T-helper 17 cell (primary cell): ENCODE data around the gene KDM5B. TPM values are rescaled to one million over a fixed set of nuclear protein-coding genes. Genes with fewer than 3 reads are reported as not detected.
"Not testable (repeated sequence)": the region's sequence is repeated elsewhere in the genome, so short reads cannot be mapped to it uniquely, and the experiment has no call there.

Experiments used
- ATAC-seq: fragments of 150-1000 bp; cut with Tn5 transposase; 2 replicates; pipeline ENCODE4 v1.10.0; 2021; ENCODE audit warnings: mild to moderate bottlenecking, moderate library complexity
- DNase-seq, 3 donors: peaks; one replicate each; pipeline versions ENCODE4 v3.0.0 to v3.0.0-alpha.2; 2020 to 2021
- H3K9me3 ChIP-seq: one replicate; pipeline ENCODE4 v1.7.0; 2013; ENCODE audit warnings: low read length, mild to moderate bottlenecking; ENCODE audit not compliant: control insufficient read depth, poor library complexity, severe bottlenecking
- H3K27ac Mint-ChIP-seq: one replicate; pipeline ENCODE4 v1.8.0; 2022; ENCODE audit warnings: mild to moderate bottlenecking, moderate library complexity, mixed read lengths
- H3K27me3 Mint-ChIP-seq: one replicate; pipeline ENCODE4 v1.8.0; 2022; ENCODE audit warnings: mixed read lengths
- H3K36me3 Mint-ChIP-seq: one replicate; pipeline ENCODE4 v1.8.0; 2022; ENCODE audit warnings: low read depth, mixed read lengths
- H3K4me1 Mint-ChIP-seq: one replicate; pipeline ENCODE4 v1.8.0; 2022; ENCODE audit warnings: mild to moderate bottlenecking, mixed read lengths
- H3K4me3 Mint-ChIP-seq: one replicate; pipeline ENCODE4 v1.8.0; 2022; ENCODE audit warnings: mild to moderate bottlenecking, moderate library complexity, mixed read lengths
- total RNA-seq, 4 donors: library from RNA in 2 of 4; stranded (reverse) in 2 of 4; gene quantifications; one replicate each; pipeline ENCODE4 v1.2.3 and lab custom pipeline; 2022 to 2026

Gene KDM5B
- total RNA-seq, 2 donors from 2014 or later: 64.2 to 76.2 TPM

DNA sequence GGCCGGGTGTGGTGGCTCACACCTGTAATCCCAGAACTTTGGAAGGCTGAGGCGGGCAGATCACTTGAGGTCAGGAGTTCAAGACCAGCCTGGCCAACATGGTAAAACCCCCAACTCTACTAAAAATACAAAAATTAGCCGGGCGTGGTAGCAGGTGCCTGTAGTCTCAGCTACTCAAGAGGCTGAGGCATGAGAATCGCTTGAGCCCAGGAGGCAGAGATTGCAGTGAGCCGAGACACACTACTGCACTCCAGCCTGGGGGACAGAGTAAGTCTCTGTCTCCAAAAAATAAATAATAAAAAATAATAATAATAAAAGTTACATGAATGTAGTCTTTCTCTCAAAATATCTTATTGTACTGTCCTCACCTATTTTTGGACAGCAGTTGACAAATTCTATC, 13.3 kb downstream of the KDM5B start:
- not testable (repeated sequence) for H3K27ac Mint-ChIP-seq, H3K27me3 Mint-ChIP-seq, H3K36me3 Mint-ChIP-seq, ATAC-seq, H3K9me3 ChIP-seq, DNase-seq, H3K4me3 Mint-ChIP-seq
- peaks cover 24% of the 10 kb centered on the region for H3K4me1 Mint-ChIP-seq

GRCh38 chr1:202794051-202794740, 14.0 kb downstream of the KDM5B start:
- Mint-ChIP-seq H3K36me3 (no peaks in the 10 kb centered on the region), H3K27me3 (no peaks in the 10 kb centered on the region), H3K4me3 (no peak overlapping the region), H3K27ac (no peak overlapping the region), H3K4me1 (peaks cover 26% of the 10 kb centered on the region)
- ATAC-seq (no peak), DNase-seq (no peak)
- H3K9me3 ChIP-seq: no peaks in the 10 kb centered on the region

GRCh38 chr1:202791077-202791747, 17.0 kb downstream of the KDM5B start:
- H3K27ac Mint-ChIP-seq: no peak overlapping the region
- no peaks in the 10 kb centered on the region for H3K9me3 ChIP-seq
- no peaks in the 10 kb centered on the region for H3K36me3 Mint-ChIP-seq
- no peaks in the 10 kb centered on the region for H3K27me3 Mint-ChIP-seq
- H3K4me3 Mint-ChIP-seq: no peak overlapping the region
- peaks cover 13% of the 10 kb centered on the region for H3K4me1 Mint-ChIP-seq
- ATAC-seq (no peak), DNase-seq (no peak)

DNA sequence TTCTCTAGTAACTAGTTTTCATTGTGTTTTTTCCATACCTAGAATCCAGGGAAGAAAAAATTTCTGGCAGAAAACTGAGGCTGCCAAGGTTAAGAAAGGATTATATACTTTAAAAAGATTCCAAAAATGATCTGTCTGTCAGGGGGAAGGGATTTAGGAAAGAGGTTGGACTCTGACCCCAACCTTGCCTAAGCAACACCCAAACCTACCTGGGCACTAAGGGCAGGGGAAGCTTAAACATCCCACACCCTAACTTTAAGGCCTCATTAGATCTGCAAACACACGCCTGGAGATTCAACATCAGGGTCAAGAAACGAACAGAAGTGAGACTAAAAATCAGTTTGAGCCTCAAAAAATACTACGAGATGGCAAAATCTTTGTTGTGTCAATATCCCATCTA, 19.4 kb downstream of the KDM5B start:
- no peaks in the 10 kb centered on the region for H3K9me3 ChIP-seq
- no peak for DNase-seq
- Mint-ChIP-seq H3K4me3 (no peak overlapping the region), H3K4me1 (peaks cover 15% of the 10 kb centered on the region), H3K36me3 (no peaks in the 10 kb centered on the region), H3K27me3 (no peaks in the 10 kb centered on the region), H3K27ac (no peak overlapping the region)
- ATAC-seq: no peak

DNA sequence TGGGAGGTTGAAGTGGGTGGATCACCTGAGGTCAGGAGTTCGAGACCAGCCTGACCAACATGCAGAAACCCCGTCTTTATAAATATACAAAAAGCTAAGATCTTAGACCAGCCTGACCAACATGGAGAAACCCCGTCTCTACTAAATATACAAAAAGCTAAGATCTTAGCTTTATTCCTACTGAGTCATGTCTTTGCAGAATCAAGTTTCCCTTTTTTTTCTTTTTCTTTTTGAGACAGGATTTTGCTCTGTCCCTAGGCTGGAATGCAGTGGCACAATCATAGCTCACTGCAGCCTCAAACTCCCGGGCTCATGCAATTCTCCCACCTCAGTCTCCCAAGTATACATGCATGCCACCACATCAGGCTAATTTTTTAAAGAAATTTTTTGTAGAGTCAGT, 21.4 kb downstream of the KDM5B start:
- Mint-ChIP-seq H3K27ac (no peak overlapping the region), H3K36me3 (no peaks in the 10 kb centered on the region), H3K27me3 (no peaks in the 10 kb centered on the region), H3K4me1 (peaks cover 12% of the 10 kb centered on the region), H3K4me3 (no peak overlapping the region)
- ATAC-seq (no peak), DNase-seq (no peak)
- no peaks in the 10 kb centered on the region for H3K9me3 ChIP-seq

- DNase-seq: no peak
- H3K4me3 Mint-ChIP-seq: no peak overlapping the region
- H3K27me3 Mint-ChIP-seq: no peaks in the 10 kb centered on the region
- no peak overlapping the region for H3K27ac Mint-ChIP-seq
- H3K4me1 Mint-ChIP-seq: peaks cover 6% of the 10 kb centered on the region
- no peaks in the 10 kb centered on the region for H3K9me3 ChIP-seq
- no peaks in the 10 kb centered on the region for H3K36me3 Mint-ChIP-seq
- ATAC-seq: no peak
These were observed 27.0 kb downstream of the KDM5B start for GRCh38 chr1:202781180-202781579.

- no peaks in the 10 kb centered on the region for H3K4me1 Mint-ChIP-seq
- H3K36me3 Mint-ChIP-seq: no peaks in the 10 kb centered on the region
- no peak for DNase-seq
- no peaks in the 10 kb centered on the region for H3K9me3 ChIP-seq
- no peak overlapping the region for H3K27ac Mint-ChIP-seq
- no peak for ATAC-seq
- no peak overlapping the region for H3K4me3 Mint-ChIP-seq
- no peaks in the 10 kb centered on the region for H3K27me3 Mint-ChIP-seq
These were observed 38.1 kb downstream of the KDM5B start for GRCh38 chr1:202770135-202770534.

GRCh38 chr1:202765721-202766120, 42.5 kb downstream of the KDM5B start:
- Mint-ChIP-seq H3K36me3 (peaks cover 5% of the 10 kb centered on the region), H3K27ac (no peak overlapping the region), H3K4me1 (peaks cover 4% of the 10 kb centered on the region), H3K4me3 (no peak overlapping the region), H3K27me3 (no peaks in the 10 kb centered on the region)
- no peak for DNase-seq
- ATAC-seq: no peak
- H3K9me3 ChIP-seq: no peaks in the 10 kb centered on the region

GRCh38 chr1:202762019-202762418, 46.2 kb downstream of the KDM5B start:
- Mint-ChIP-seq H3K27ac (peak overlapping the region; percentile 67), H3K36me3 (peaks cover 5% of the 10 kb centered on the region), H3K4me3 (no peak overlapping the region)

DNA sequence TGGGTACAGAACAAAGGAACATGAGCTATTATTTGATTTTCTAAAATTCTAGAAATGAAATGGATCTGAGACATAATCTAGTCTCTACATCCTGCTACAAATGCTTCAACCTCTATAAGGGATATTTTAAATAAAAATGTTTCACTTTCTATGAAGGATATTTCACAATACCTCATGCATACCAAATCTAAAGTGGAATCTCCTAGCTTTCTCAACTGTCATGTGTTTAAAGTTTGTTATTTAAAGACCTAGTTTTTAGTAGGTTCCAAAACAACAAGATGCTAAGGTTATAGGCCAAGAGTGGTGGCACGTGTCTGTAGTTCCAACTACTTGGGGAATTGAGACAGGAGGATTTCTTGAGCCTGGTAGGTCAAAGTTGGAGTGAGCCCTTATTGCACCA, 47.6 kb downstream of the KDM5B start:
- Mint-ChIP-seq H3K4me1 (peaks cover 4% of the 10 kb centered on the region), H3K4me3 (no peak overlapping the region), H3K36me3 (peaks cover 5% of the 10 kb centered on the region), H3K27ac (no peak overlapping the region), H3K27me3 (no peaks in the 10 kb centered on the region)
- no peak for ATAC-seq
- DNase-seq: no peak
- H3K9me3 ChIP-seq: no peaks in the 10 kb centered on the region

More at GRCh38 chr1:202762019-202762418, 46.2 kb downstream of the KDM5B start:
- DNase-seq (no peak), ATAC-seq (no peak)
- Mint-ChIP-seq H3K27me3 (no peaks in the 10 kb centered on the region), H3K4me1 (peaks cover 4% of the 10 kb centered on the region)
- no peaks in the 10 kb centered on the region for H3K9me3 ChIP-seq

GRCh38 chr1:202756391-202756790, 51.8 kb downstream of the KDM5B start:
- Mint-ChIP-seq H3K27me3 (no peaks in the 10 kb centered on the region), H3K4me1 (no peaks in the 10 kb centered on the region), H3K27ac (no peak overlapping the region), H3K4me3 (no peak overlapping the region), H3K36me3 (peaks cover 5% of the 10 kb centered on the region)
- DNase-seq (no peak), ATAC-seq (no peak)
- no peaks in the 10 kb centered on the region for H3K9me3 ChIP-seq

GRCh38 chr1:202754293-202754692, 53.9 kb downstream of the KDM5B start:
- no peaks in the 10 kb centered on the region for H3K4me1 Mint-ChIP-seq
- no peak for DNase-seq
- H3K4me3 Mint-ChIP-seq: no peak overlapping the region
- H3K9me3 ChIP-seq: no peaks in the 10 kb centered on the region
- no peaks in the 10 kb centered on the region for H3K27me3 Mint-ChIP-seq
- peaks cover 5% of the 10 kb centered on the region for H3K36me3 Mint-ChIP-seq
- no peak for ATAC-seq
- H3K27ac Mint-ChIP-seq: no peak overlapping the region

DNA sequence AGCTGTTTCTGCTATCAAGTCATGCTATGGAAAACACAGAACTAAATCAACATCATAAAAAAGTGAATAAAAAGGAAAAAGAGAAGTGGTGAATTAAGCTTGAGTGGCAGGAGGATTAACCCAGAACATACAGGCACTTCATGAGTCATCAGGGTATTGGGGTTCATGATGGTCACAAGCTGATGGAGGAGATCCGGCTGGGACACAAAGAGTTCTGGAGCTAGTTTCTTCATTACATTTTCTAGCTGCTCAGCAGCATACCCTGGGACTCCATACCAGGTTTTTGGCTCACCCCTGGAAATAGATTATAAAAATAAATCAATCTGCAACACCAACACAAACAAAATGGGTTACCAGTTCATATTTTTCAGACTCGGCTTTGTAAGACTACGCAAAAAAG, 55.4 kb downstream of the KDM5B start:
- Mint-ChIP-seq H3K4me1 (no peaks in the 10 kb centered on the region), H3K27me3 (no peaks in the 10 kb centered on the region), H3K27ac (no peak overlapping the region), H3K36me3 (peaks cover 5% of the 10 kb centered on the region), H3K4me3 (no peak overlapping the region)
- no peak for ATAC-seq
- DNase-seq: no peak
- H3K9me3 ChIP-seq: no peaks in the 10 kb centered on the region

- Mint-ChIP-seq H3K27me3 (no peaks in the 10 kb centered on the region), H3K27ac (no peak overlapping the region)
- DNase-seq: no peak
These were observed 57.5 kb downstream of the KDM5B start for GRCh38 chr1:202750761-202751160.

More at GRCh38 chr1:202750761-202751160, 57.5 kb downstream of the KDM5B start:
- H3K4me3 Mint-ChIP-seq: no peak overlapping the region
- peaks cover 6% of the 10 kb centered on the region for H3K36me3 Mint-ChIP-seq
- no peaks in the 10 kb centered on the region for H3K9me3 ChIP-seq
- no peak for ATAC-seq
- no peaks in the 10 kb centered on the region for H3K4me1 Mint-ChIP-seq
